DMS 273 treated with DMSO at 0.1 percent for 48 hours (cell line): Measurements from ENCODE around the gene MAP3K14.

Source experiments
- DNase-seq: peaks from one replicate; lab custom pipeline; 2025; lab: John Stamatoyannopoulos, UW

Gene MAP3K14

GRCh38 chr17:45282683-45283644 is 33.9 kb downstream of the MAP3K14 start:
- DNase-seq = no peak

- no peak for DNase-seq
Observed at GRCh38 chr17:45279898-45280297, 36.9 kb downstream of the MAP3K14 start.

GRCh38 chr17:45277992-45278391 is 38.8 kb downstream of the MAP3K14 start:
- no peak for DNase-seq

GRCh38 chr17:45277216-45277849 is 39.5 kb downstream of the MAP3K14 start:
- DNase-seq = peak; percentile 90

- no peak for DNase-seq
Observed at GRCh38 chr17:45276031-45276430, 40.8 kb downstream of the MAP3K14 start.

GRCh38 chr17:45274033-45274432 is 42.8 kb downstream of the MAP3K14 start:
- DNase-seq = no peak

GRCh38 chr17:45273551-45273957 is 43.3 kb downstream of the MAP3K14 start:
- no peak for DNase-seq

GRCh38 chr17:45271603-45272002 is 45.2 kb downstream of the MAP3K14 start:
- DNase-seq = no peak

- DNase-seq = no peak
Observed at GRCh38 chr17:45270828-45271418, 45.9 kb downstream of the MAP3K14 start.

- DNase-seq = no peak
Observed at GRCh38 chr17:45269912-45270311, 46.9 kb downstream of the MAP3K14 start.

GRCh38 chr17:45267436-45268055 is 49.3 kb downstream of the MAP3K14 start:
- no peak for DNase-seq

GRCh38 chr17:45266372-45266926 is 50.4 kb downstream of the MAP3K14 start:
- DNase-seq = no peak

- DNase-seq = no peak
Observed at GRCh38 chr17:45265821-45266220, 51.0 kb downstream of the MAP3K14 start.

GRCh38 chr17:45264988-45265387 is 51.8 kb downstream of the MAP3K14 start:
- no peak for DNase-seq

- DNase-seq = no peak
Observed at GRCh38 chr17:45264430-45264829, 52.4 kb downstream of the MAP3K14 start.

GRCh38 chr17:45263477-45263860 is 53.4 kb downstream of the MAP3K14 start:
- DNase-seq = no peak

- no peak for DNase-seq
Observed at GRCh38 chr17:45262516-45263476, 54.0 kb downstream of the MAP3K14 start.

GRCh38 chr17:45261577-45262515 is 55.0 kb downstream of the MAP3K14 start, which contains the start of gene SPATA32:
SPATA32 (minus strand) TSS chr17:45262094; CDS start chr17:45262016, 78 bp downstream.
- DNase-seq = no peak

- no peak for DNase-seq
Observed at GRCh38 chr17:45260204-45260783, 56.5 kb downstream of the MAP3K14 start.
